Measurements from ENCODE around the gene LDAF1. TPM values are rescaled to one million over a fixed set of nuclear protein-coding genes. Genes with fewer than 3 reads are reported as not detected.

LDAF1 gene
- total RNA-seq, 3 donors from 2014 or later (not counting 1 experiment from before 2014, with no cell fraction given) = 4.6 to 12.9 (median 5.9) TPM

DNA sequence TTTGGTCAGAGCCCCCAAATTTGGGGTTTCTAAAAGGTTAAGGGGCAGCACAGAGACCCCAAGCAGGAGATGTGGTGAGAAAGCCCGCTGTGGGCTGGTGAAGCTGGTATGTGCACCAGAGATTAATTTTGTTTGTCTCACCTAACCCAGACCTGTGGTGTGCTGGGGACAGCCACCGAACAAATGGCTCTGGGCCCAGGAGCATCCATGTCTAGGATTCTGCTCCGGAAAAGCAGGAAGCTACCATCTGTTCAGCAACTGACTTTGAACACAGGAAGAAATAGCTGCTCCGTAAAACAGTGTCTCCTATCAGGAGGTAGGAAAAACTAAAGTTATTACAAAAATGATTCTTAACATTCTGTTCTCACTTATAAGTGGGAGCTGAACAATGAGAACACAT, 55.6 kb downstream of the LDAF1 start:
- no peak for TF ChIP-seq CTCF (IDR thresholded peaks at IDR 0.05)
- intact Hi-C loops (cut with micrococcal nuclease) = no loop called here
- ATAC-seq (no peak), DNase-seq (no peak)
- H3K4me1 Mint-ChIP-seq = no peaks in the 10 kb centered on the region
- no peak overlapping the region for H3K4me3 Mint-ChIP-seq
- no peaks in the 10 kb centered on the region for H3K36me3 Mint-ChIP-seq
- Histone ChIP-seq H3K27me3 (ENCODE audit: control insufficient read depth, insufficient read depth, low read length) (no peaks in the 10 kb centered on the region), H3K4me3 (ENCODE audit: low read length) (no peak overlapping the region), H3K27ac (ENCODE audit: low read length) (no peak overlapping the region), H3K36me3 (ENCODE audit: control insufficient read depth, insufficient read depth, low read length) (no peaks in the 10 kb centered on the region), H3K4me1 (ENCODE audit: control insufficient read depth, insufficient read depth, low read length) (no peaks in the 10 kb centered on the region), H3K9me3 (ENCODE audit: control insufficient read depth, insufficient read depth, low read length) (no peaks in the 10 kb centered on the region)
- H3K27me3 Mint-ChIP-seq (ENCODE audit: low read depth in 2 of 2) = peaks cover 16% of the 10 kb centered on the region in 2 donors
- WGBS (ENCODE audit: insufficient coverage) = 67% methylated on average over 3 of the region's 4 CpGs
- no peaks in the 10 kb centered on the region for H3K9me3 Mint-ChIP-seq
- no peak overlapping the region for H3K27ac Mint-ChIP-seq

GRCh38 chr16:21217121-21217520, 58.6 kb downstream of the LDAF1 start:
- Mint-ChIP-seq H3K9me3 (no peaks in the 10 kb centered on the region), H3K4me3 (no peak overlapping the region), H3K4me1 (no peaks in the 10 kb centered on the region), H3K27ac (no peak overlapping the region), H3K27me3 (ENCODE audit: low read depth in 2 of 2) (peaks cover 15 to 25% of the 10 kb centered on the region in 2 donors), H3K36me3 (no peaks in the 10 kb centered on the region)
- DNase-seq = no peak
- ATAC-seq = no peak
- H3K4me3 ChIP-seq (ENCODE audit: low read length) = no peak overlapping the region
- no peaks in the 10 kb centered on the region for H3K9me3 ChIP-seq (ENCODE audit: control insufficient read depth, insufficient read depth, low read length)
- TF ChIP-seq CTCF (IDR thresholded peaks at IDR 0.05) = no peak
- H3K27me3 ChIP-seq (ENCODE audit: control insufficient read depth, insufficient read depth, low read length) = peaks cover 2% of the 10 kb centered on the region
- intact Hi-C loops (cut with micrococcal nuclease) = no loop called here
- H3K36me3 ChIP-seq (ENCODE audit: control insufficient read depth, insufficient read depth, low read length) = no peaks in the 10 kb centered on the region
- WGBS (ENCODE audit: insufficient coverage) = 93% methylated on average over 1 of the region's 2 CpGs
- H3K27ac ChIP-seq (ENCODE audit: low read length) = no peak overlapping the region
- no peaks in the 10 kb centered on the region for H3K4me1 ChIP-seq (ENCODE audit: control insufficient read depth, insufficient read depth, low read length)

GRCh38 chr16:21218153-21218552, 59.7 kb downstream of the LDAF1 start:
- Histone ChIP-seq H3K27me3 (ENCODE audit: control insufficient read depth, insufficient read depth, low read length) (peaks cover 5% of the 10 kb centered on the region), H3K27ac (ENCODE audit: low read length) (no peak overlapping the region), H3K9me3 (ENCODE audit: control insufficient read depth, insufficient read depth, low read length) (no peaks in the 10 kb centered on the region), H3K4me1 (ENCODE audit: control insufficient read depth, insufficient read depth, low read length) (no peaks in the 10 kb centered on the region), H3K36me3 (ENCODE audit: control insufficient read depth, insufficient read depth, low read length) (no peaks in the 10 kb centered on the region), H3K4me3 (ENCODE audit: low read length) (no peak overlapping the region)
- ATAC-seq = no peak
- no peak overlapping the region for H3K27ac Mint-ChIP-seq
- H3K9me3 Mint-ChIP-seq = no peaks in the 10 kb centered on the region
- no peak for DNase-seq
- H3K36me3 Mint-ChIP-seq = no peaks in the 10 kb centered on the region
- intact Hi-C loops (cut with micrococcal nuclease) = no loop called here
- no peak for TF ChIP-seq CTCF (IDR thresholded peaks at IDR 0.05)
- no peaks in the 10 kb centered on the region for H3K4me1 Mint-ChIP-seq
- 74% methylated on average over 6 of the region's 7 CpGs for WGBS (ENCODE audit: insufficient coverage)
- no peak overlapping the region for H3K4me3 Mint-ChIP-seq
- peaks cover 17 to 31% of the 10 kb centered on the region in 2 donors for H3K27me3 Mint-ChIP-seq (ENCODE audit: low read depth in 2 of 2)

- Mint-ChIP-seq H3K27me3 (ENCODE audit: low read depth in 2 of 2) (peaks cover 16 to 36% of the 10 kb centered on the region in 2 donors), H3K27ac (no peak overlapping the region), H3K9me3 (no peaks in the 10 kb centered on the region), H3K4me3 (no peak overlapping the region), H3K4me1 (no peaks in the 10 kb centered on the region), H3K36me3 (no peaks in the 10 kb centered on the region)
- DNase-seq (no peak), ATAC-seq (no peak)
- no peaks in the 10 kb centered on the region for H3K36me3 ChIP-seq (ENCODE audit: control insufficient read depth, insufficient read depth, low read length)
- H3K27me3 ChIP-seq (ENCODE audit: control insufficient read depth, insufficient read depth, low read length) = peaks cover 5% of the 10 kb centered on the region
- H3K4me1 ChIP-seq (ENCODE audit: control insufficient read depth, insufficient read depth, low read length) = no peaks in the 10 kb centered on the region
- H3K27ac ChIP-seq (ENCODE audit: low read length) = no peak overlapping the region
- intact Hi-C loops (cut with micrococcal nuclease) = no loop called here
- TF ChIP-seq CTCF (IDR thresholded peaks at IDR 0.05) = no peak
- H3K9me3 ChIP-seq (ENCODE audit: control insufficient read depth, insufficient read depth, low read length) = no peaks in the 10 kb centered on the region
- no peak overlapping the region for H3K4me3 ChIP-seq (ENCODE audit: low read length)
- WGBS (ENCODE audit: insufficient coverage) = no CpG with 5 or more reads among the region's 2 CpGs
These were observed 61.1 kb downstream of the LDAF1 start for GRCh38 chr16:21219551-21219950.
